ENCODE data around the gene FHOD3.

GRCh38 chr18:36717422-36718110, 420.1 kb downstream of the FHOD3 start:
- TF ChIP-seq CTCF (IDR thresholded peaks at IDR 0.05) (no peak), EZH2 (IDR thresholded peaks at IDR 0.05; ENCODE audit: borderline replicate concordance, insufficient read depth, low read depth, low read length, poor library complexity, severe bottlenecking) (no peak)

Data from B cell (primary cell).